Amniotic stem cell (primary cell): ENCODE measurements around the gene TXN2.
"Not testable (repeated sequence)": the region's sequence is repeated elsewhere in the genome, so short reads cannot be mapped to it uniquely, and the experiment has no call there.

ENCODE experiments used
- DNase-seq: peaks from one replicate; lab custom pipeline; 2025; lab: John Stamatoyannopoulos, UW

The TXN2 gene

DNA sequence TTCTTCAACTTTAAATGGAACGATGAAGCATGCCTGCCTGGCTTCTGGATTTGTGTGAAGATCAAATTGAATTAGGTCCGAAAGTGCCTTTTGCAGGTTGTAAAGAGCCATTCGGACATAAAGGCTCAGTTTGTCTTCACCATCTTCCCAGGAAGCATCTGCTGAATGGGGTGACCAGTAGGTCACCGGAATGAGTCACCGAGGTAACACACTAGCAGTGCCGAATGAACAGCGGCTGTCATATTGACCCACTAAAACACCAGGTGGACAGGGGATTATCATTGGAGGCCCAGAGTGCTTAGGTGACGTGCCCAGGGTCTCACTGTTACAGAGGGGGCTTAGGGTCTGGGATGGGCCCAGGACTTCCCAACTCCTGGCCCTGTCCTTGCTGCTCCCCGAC lies 50.6 kb downstream of the TXN2 start:
- no peak for DNase-seq

DNA sequence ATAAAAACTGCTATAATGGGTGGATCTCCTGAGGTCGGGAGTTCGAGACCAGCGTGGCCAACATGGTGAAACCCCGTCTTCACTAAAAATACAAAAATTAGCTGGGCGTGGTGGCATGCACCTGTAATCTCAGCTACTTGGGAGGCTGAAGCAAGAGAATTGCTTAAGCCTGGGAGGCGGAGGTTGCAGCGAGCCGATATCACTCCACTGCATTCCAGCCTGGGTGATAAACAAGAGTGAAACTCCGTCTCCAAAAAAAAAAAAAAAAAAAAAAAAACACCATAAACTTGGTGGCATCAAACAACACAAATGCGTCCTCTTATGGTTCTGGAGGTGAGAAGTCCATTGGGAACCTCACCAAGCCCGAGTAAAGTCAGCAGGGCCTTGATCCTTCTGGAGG lies 53.5 kb downstream of the TXN2 start:
- not testable (repeated sequence) for DNase-seq

DNA sequence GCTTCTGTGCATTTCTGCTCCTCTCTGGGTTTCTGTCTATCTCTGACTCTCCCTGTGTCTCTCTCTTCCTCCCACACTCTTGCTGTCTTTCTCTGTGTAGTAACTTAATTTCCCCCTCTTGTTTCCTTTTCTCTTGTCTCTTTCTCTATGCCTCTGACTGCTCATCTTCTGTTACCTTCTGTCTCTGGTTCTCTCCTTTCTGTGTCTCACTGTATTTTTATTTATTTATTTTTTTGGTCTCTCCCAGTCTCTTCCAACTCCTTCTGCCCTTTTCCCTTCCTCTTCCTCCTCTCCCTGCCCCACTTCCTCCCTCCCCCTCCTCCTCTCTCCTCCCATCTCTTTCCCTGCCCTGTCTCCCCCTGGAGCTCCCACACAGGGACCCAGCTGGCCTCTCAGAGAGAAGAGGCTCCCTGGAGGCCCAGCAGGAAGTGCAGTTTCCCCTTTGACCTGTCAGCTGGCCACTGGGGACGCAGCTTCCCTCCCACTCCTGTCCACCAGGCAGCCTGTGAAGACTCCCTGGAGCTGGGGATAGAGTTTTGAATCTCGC lies 55.4 kb downstream of the TXN2 start:
- no peak for DNase-seq

DNA sequence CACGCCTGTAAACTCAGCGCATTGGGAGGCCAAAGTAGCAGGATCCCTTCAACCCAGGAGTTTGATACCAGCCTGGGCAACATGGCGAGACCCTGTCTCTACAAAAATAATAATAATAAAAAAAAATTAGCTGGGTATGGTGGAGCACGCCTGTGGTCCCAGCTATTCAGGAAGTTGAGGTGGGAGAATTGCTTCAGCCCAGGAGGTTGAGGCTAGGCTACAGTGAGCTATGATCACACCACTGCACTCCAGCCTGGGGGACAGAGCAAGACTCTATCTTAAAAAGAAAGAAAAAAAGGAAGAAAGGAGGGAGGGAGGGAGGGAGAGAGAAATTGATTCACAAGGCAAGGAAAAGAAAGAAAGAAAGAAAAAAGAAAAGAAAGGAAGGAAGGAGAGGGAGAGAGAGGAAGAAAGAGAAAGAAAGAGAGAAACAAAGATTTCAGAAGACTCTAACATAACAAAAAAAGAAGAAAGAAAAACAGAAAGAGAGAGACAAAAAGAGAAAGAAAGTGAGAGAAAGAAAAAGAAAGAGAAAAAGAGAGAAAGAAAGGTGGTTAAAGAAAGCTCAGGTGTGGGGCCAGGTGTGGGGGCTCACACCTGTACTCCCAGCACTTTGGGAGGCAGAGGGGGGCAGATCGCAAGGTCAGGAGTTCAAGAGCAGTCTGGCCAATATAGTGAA lies 56.4 kb downstream of the TXN2 start:
- DNase-seq, result no peak

DNA sequence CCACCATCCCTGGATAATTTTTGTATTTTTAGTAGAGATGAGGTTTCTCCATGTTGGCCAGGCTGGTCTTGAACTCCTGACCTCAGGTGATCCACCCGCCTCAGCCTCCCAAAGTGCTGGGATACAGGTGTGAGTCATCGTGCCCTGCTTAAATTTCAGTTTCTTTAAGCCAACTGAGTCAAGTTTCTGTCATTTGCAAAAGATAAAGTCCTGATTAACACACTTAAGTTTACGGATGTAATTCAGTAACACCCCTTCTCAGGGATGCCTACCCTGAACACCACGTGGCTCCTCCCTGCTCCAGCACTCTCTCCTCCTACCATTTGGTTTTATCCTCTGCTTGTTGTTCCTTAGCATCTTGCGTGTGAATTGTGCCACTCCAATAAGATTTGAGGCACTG lies 57.0 kb downstream of the TXN2 start:
- DNase-seq, result not testable (repeated sequence)

- no peak for DNase-seq
Measured at GRCh38 chr22:36423461-36424404, 57.7 kb downstream of the TXN2 start.

DNA sequence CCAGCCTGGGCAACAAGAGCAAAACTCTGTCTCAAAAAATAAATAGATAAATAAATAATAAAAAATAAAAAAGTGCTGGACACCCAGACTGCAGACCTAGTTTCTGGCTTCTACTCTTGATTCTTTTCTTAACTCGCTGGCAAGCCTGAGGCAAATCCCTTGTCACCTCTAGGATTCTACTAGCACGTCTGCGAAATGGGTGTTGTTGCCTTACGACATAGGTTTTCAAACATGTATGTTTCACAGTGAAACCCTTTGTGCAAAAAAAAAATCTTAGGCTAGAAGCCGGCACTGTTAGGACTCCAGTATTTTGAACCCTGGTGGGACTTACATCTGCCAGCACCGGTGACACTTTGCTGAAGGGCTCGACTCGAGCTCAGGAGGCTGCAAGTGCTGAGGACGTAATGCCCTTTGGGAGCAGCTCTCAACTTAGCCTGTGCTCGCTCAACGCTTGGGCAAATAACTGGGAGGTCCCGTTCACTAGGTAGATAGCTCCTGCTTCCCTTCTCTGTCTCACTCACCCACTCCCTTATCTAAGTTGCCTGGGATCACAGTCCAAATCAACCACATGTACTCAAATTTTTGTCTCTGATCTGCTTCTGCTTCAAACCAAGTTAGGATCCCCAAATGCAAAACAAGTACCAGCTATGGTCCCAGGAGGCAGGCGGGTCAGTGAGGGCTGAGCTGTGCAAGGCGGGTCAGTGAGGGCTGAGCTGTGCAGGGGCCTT lies 59.0 kb downstream of the TXN2 start:
- no peak for DNase-seq

GRCh38 chr22:36419912-36420882 lies 61.2 kb downstream of the TXN2 start:
- DNase-seq, result no peak

DNA sequence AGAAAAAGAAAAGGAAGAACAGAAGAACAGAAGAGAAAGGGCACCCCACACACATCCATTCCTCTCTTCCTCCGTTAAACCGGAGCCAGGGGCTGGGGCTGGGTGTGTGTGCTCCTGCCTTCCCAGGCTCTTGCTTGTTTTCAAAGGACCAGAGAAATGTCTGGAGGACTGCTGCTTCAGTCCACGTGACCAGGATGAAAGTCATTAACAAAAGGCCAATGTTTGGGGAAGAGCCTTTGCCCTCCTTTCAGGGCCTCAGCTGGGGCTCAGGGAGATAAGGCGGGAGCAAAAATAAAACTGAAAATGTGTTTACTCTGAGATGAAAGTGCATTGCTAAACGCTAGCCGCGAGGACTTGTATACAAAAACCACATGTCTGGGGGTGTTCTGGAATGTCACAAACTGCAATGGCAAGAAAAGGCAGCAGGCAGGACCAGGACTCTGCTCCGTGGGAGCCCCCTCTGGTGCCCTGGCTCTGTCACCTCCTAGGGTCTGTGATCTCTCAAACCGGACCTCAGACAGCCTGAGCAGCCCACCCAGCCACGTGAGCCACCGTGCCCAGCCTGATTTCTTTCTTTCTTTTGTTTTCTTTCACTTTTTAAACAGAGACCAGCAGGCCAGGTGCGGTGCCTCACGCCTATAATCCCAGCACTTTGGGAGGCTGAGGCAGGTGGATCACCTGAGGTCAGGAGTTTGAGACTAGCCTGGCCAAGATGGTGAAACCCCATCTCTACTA lies 62.1 kb downstream of the TXN2 start:
- DNase-seq, result no peak

- no peak for DNase-seq
Measured at GRCh38 chr22:36417281-36417686, 64.2 kb downstream of the TXN2 start.
